ENCODE measurements around the gene TRIM72. TPM values are rescaled to one million over a fixed set of nuclear protein-coding genes. Genes with fewer than 3 reads are reported as not detected.
"Not testable (repeated sequence)": the region's sequence is repeated elsewhere in the genome, so short reads cannot be mapped to it uniquely, and the experiment has no call there.

TRIM72 gene
- total RNA-seq, 4 donors from 2014 or later = not detected

DNA sequence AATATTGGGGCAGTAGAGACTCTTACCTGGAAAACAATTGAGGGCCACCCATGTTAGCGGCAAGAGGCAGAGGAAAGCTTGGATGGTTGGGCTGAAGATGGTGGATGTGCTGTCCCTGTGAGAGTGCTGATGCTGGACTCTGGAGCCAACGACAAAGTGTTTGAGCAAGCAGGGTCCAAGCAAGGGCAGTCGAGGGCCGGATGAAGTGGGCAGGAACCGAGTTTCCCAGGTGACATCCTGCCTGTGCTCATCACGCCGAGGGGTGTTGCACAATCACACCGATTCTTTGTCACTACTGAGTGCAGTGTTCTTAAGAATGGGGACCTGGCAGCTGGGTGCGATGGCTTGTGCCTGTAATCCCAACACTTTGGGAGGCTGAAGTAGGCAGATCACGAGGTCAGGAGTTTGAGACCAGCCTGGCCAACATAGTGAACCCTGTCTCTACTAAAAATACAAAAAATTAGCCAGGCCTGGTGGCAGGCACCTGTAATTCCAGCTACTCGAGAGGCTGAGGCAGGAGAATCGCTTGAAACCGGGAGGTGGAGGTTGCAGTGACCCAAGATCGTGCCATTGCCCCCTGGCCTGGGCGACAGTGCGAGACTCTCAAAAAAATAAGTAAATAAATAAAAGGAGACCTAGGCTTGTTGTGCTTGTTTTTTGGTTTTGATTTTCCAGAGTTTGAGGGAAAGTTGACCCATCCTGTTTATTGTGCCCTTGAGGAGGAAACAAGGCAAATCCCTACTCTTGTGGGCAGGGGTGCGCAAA lies 17.4 kb upstream of the TRIM72 start:
- peaks cover 0 to 21% (median 9%) of the 10 kb centered on the region in 4 donors for H3K4me1 ChIP-seq
- no peak for TF ChIP-seq POLR2A (IDR thresholded peaks at IDR 0.05)
- TF ChIP-seq, protein P1, sequence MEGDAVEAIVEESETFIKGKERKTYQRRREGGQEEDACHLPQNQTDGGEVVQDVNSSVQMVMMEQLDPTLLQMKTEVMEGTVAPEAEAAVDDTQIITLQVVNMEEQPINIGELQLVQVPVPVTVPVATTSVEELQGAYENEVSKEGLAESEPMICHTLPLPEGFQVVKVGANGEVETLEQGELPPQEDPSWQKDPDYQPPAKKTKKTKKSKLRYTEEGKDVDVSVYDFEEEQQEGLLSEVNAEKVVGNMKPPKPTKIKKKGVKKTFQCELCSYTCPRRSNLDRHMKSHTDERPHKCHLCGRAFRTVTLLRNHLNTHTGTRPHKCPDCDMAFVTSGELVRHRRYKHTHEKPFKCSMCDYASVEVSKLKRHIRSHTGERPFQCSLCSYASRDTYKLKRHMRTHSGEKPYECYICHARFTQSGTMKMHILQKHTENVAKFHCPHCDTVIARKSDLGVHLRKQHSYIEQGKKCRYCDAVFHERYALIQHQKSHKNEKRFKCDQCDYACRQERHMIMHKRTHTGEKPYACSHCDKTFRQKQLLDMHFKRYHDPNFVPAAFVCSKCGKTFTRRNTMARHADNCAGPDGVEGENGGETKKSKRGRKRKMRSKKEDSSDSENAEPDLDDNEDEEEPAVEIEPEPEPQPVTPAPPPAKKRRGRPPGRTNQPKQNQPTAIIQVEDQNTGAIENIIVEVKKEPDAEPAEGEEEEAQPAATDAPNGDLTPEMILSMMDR (IDR thresholded peaks at IDR 0.05) = no peak
- H3K27ac ChIP-seq = no peak overlapping the region
- H3K4me3 ChIP-seq = no peak overlapping the region
- no peaks in the 10 kb centered on the region for H3K27me3 ChIP-seq
- no peaks in the 10 kb centered on the region for H3K9me3 ChIP-seq
- peaks cover 0 to 54% (median 0%) of the 10 kb centered on the region in 3 donors for H3K36me3 ChIP-seq
- no peak for DNase-seq

GRCh38 chr16:31198207-31198882 lies 15.6 kb upstream of the TRIM72 start:
- H3K27ac ChIP-seq = no peak overlapping the region
- H3K9me3 ChIP-seq = no peaks in the 10 kb centered on the region
- H3K4me3 ChIP-seq = no peak overlapping the region
- H3K36me3 ChIP-seq = peaks cover 0 to 36% (median 0%) of the 10 kb centered on the region in 3 donors
- peaks cover 0 to 26% (median 10%) of the 10 kb centered on the region in 4 donors for H3K4me1 ChIP-seq
- TF ChIP-seq, protein P1 (IDR thresholded peaks at IDR 0.05) = no peak
- TF ChIP-seq POLR2A (IDR thresholded peaks at IDR 0.05) = no peak
- DNase-seq = no peak
- no peaks in the 10 kb centered on the region for H3K27me3 ChIP-seq

- Histone ChIP-seq H3K4me3 (no peak overlapping the region), H3K27me3 (no peaks in the 10 kb centered on the region), H3K36me3 (peaks cover 0 to 24% (median 0%) of the 10 kb centered on the region in 3 donors), H3K9me3 (no peaks in the 10 kb centered on the region), H3K4me1 (peaks cover 0 to 26% (median 10%) of the 10 kb centered on the region in 4 donors), H3K27ac (no peak overlapping the region)
- DNase-seq = no peak
- no peak for TF ChIP-seq POLR2A (IDR thresholded peaks at IDR 0.05)
- TF ChIP-seq, protein P1 (IDR thresholded peaks at IDR 0.05) = no peak
These were observed 14.4 kb upstream of the TRIM72 start for GRCh38 chr16:31199430-31200041.

DNA sequence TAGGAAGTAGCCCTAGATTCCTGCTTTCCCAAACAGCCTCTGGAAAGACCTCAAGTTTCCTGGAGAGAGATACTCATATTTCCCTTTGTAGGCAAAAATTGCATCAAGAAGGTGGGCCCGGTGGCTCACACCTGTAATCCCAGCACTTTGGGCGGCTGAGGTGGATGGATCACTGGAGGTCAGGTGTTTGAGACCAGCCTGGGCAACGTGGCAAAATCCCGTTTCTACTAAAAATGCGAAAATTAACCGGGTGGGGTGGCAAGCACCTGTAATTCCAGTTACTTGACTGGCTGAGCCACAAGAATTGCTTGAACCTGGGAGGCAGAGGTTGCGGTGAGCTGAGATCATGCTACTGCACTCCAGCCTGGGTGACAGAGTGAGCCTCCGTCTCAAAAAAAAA lies 13.8 kb upstream of the TRIM72 start:
- Histone ChIP-seq H3K27ac (peak overlapping the region in 1 of 4 donors; percentile 75), H3K36me3 (peaks cover 0 to 18% (median 0%) of the 10 kb centered on the region in 3 donors), H3K4me1 (peaks cover 0 to 26% (median 10%) of the 10 kb centered on the region in 4 donors)
- H3K27me3 ChIP-seq, H3K4me3 ChIP-seq, H3K9me3 ChIP-seq, DNase-seq: not testable (repeated sequence)

GRCh38 chr16:31200821-31201568 lies 12.9 kb upstream of the TRIM72 start:
- peak in 2 of 3 donors; percentile 44 to 58 for DNase-seq
- Histone ChIP-seq H3K4me1 (peaks cover 0 to 26% (median 10%) of the 10 kb centered on the region in 4 donors), H3K9me3 (no peaks in the 10 kb centered on the region), H3K27ac (peak overlapping the region; percentile 66 to 90 (median 78)), H3K4me3 (peak overlapping the region; percentile 66 to 88 (median 74)), H3K36me3 (peaks cover 0 to 9% (median 0%) of the 10 kb centered on the region in 3 donors), H3K27me3 (no peaks in the 10 kb centered on the region)
- TF ChIP-seq POLR2A (IDR thresholded peaks at IDR 0.05) = no peak
- TF ChIP-seq, protein P1 (IDR thresholded peaks at IDR 0.05) = peak in 3 of 6 experiments; percentile 9 to 11 (median 10)

Data from Peyer's patch (tissue), 4 donors.